ENCODE measurements around the gene ZNF423.
A peak's percentile ranks its signal among the peaks of the same experiment; 100 is the strongest.

Gene ZNF423

GRCh38 chr16:49462362-49462988 lies 393.4 kb downstream of the ZNF423 start:
- H3K4me2 ChIP-seq (ENCODE audit: low read depth, low read length) = peak overlapping the region; percentile 54
- no peaks in the 10 kb centered on the region for H3K9me3 ChIP-seq (replicated peaks; ENCODE audit: insufficient read depth, low read length)
- peak overlapping the region; percentile 96; the same call in 1 of the 2 replicates for H3K27ac ChIP-seq (ENCODE audit: low read length)
- H3K9me2 ChIP-seq (replicated peaks; ENCODE audit: insufficient read depth, low read length) = no peaks in the 10 kb centered on the region
- peak overlapping the region; percentile 87 for H3K9ac ChIP-seq (ENCODE audit: low read length)
- 0 out of 2 replicates have a peak, but pooled peaks cover 3% of the 10 kb centered on the region for H3K79me2 ChIP-seq (ENCODE audit: low read length)
- peaks cover 13% of the 10 kb centered on the region for H3K4me1 ChIP-seq (ENCODE audit: low read length)
- no peaks in the 10 kb centered on the region for H4K20me1 ChIP-seq (ENCODE audit: insufficient read depth, low read length)
- no peak for DNase-seq
- H2AFZ ChIP-seq (ENCODE audit: low read length) = no peak overlapping the region
- H3K4me3 ChIP-seq (ENCODE audit: low read length) = peak overlapping the region; percentile 28
- no peaks in the 10 kb centered on the region for H3K36me3 ChIP-seq (replicated peaks; ENCODE audit: insufficient read depth, low read length)
- H3K27me3 ChIP-seq (replicated peaks; ENCODE audit: insufficient read depth, low read length) = no peaks in the 10 kb centered on the region
- peaks cover 10% of the 10 kb centered on the region; the same call in 1 of the 2 replicates for H3F3A ChIP-seq (ENCODE audit: insufficient read depth, low read length)
- no peak for TF ChIP-seq CTCF (IDR thresholded peaks at IDR 0.05; ENCODE audit: low read length)
- no peak for TF ChIP-seq EZH2 (optimal IDR thresholded peaks at IDR 0.05; ENCODE audit: low read depth, low read length)
- TF ChIP-seq EZH2phosphoT487 (IDR thresholded peaks at IDR 0.05; ENCODE audit: low read length) = no peak

DNA sequence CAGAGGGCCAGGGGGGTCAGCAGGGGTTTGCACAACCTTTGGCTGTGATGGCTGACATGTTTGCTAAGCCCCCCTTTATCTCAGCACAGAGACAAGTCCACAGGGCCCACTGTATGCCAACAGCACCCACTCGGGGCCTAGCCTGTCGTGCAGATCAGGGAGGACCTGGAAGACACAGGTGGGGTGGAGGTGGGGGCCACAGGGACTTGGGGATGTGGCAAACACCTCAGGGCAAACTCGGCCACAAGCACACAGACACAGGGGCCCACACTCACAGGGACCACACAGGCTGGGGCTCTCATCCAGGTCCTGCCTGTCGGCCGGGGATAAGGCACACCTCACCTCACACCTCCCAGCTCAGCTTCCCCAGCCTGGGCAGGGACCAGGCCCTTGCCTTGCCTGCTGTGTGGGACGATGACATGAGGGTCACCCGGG lies 394.4 kb downstream of the ZNF423 start:
- Histone ChIP-seq H3K9ac (ENCODE audit: low read length) (no peak overlapping the region), H3K4me3 (ENCODE audit: low read length) (no peak overlapping the region), H2AFZ (ENCODE audit: low read length) (no peak overlapping the region), H3K36me3 (replicated peaks; ENCODE audit: insufficient read depth, low read length) (no peaks in the 10 kb centered on the region), H3K9me2 (replicated peaks; ENCODE audit: insufficient read depth, low read length) (no peaks in the 10 kb centered on the region), H3K4me1 (ENCODE audit: low read length) (peaks cover 13% of the 10 kb centered on the region), H4K20me1 (ENCODE audit: insufficient read depth, low read length) (no peaks in the 10 kb centered on the region), H3K27ac (ENCODE audit: low read length) (no peak overlapping the region), H3K27me3 (replicated peaks; ENCODE audit: insufficient read depth, low read length) (no peaks in the 10 kb centered on the region), H3K9me3 (replicated peaks; ENCODE audit: insufficient read depth, low read length) (no peaks in the 10 kb centered on the region), H3F3A (ENCODE audit: insufficient read depth, low read length) (peaks cover 10% of the 10 kb centered on the region; the same call in 1 of the 2 replicates), H3K4me2 (ENCODE audit: low read depth, low read length) (no peak overlapping the region), H3K79me2 (ENCODE audit: low read length) (0 out of 2 replicates have a peak, but pooled peaks cover 3% of the 10 kb centered on the region)
- DNase-seq = no peak
- no peak for TF ChIP-seq EZH2 (optimal IDR thresholded peaks at IDR 0.05; ENCODE audit: low read depth, low read length)
- TF ChIP-seq EZH2phosphoT487 (IDR thresholded peaks at IDR 0.05; ENCODE audit: low read length) = no peak
- TF ChIP-seq CTCF (IDR thresholded peaks at IDR 0.05; ENCODE audit: low read length) = no peak

GRCh38 chr16:49460786-49461470 lies 395.0 kb downstream of the ZNF423 start:
- Histone ChIP-seq H4K20me1 (ENCODE audit: insufficient read depth, low read length) (no peaks in the 10 kb centered on the region), H3K79me2 (ENCODE audit: low read length) (0 out of 2 replicates have a peak, but pooled peaks cover 3% of the 10 kb centered on the region), H3F3A (ENCODE audit: insufficient read depth, low read length) (peaks cover 10% of the 10 kb centered on the region; the same call in 1 of the 2 replicates), H3K9me2 (replicated peaks; ENCODE audit: insufficient read depth, low read length) (no peaks in the 10 kb centered on the region), H3K4me1 (ENCODE audit: low read length) (peaks cover 13% of the 10 kb centered on the region), H3K4me3 (ENCODE audit: low read length) (no peak overlapping the region), H3K9ac (ENCODE audit: low read length) (no peak overlapping the region), H3K9me3 (replicated peaks; ENCODE audit: insufficient read depth, low read length) (no peaks in the 10 kb centered on the region), H3K36me3 (replicated peaks; ENCODE audit: insufficient read depth, low read length) (no peaks in the 10 kb centered on the region), H3K27ac (ENCODE audit: low read length) (no peak overlapping the region), H2AFZ (ENCODE audit: low read length) (no peak overlapping the region), H3K27me3 (replicated peaks; ENCODE audit: insufficient read depth, low read length) (no peaks in the 10 kb centered on the region), H3K4me2 (ENCODE audit: low read depth, low read length) (no peak overlapping the region)
- TF ChIP-seq CTCF (IDR thresholded peaks at IDR 0.05; ENCODE audit: low read length) (no peak), EZH2 (optimal IDR thresholded peaks at IDR 0.05; ENCODE audit: low read depth, low read length) (no peak), EZH2phosphoT487 (IDR thresholded peaks at IDR 0.05; ENCODE audit: low read length) (no peak)
- DNase-seq = no peak

Measured in MM.1S (cell line).